HS-5 (cell line): ENCODE results near the gene DTD2.
A peak's percentile ranks its signal among the peaks of the same experiment; 100 is the strongest.
"Not testable (repeated sequence)": the region's sequence is repeated elsewhere in the genome, so short reads cannot be mapped to it uniquely, and the experiment has no call there.

Experiments
- DNase-seq: peaks from one replicate; pipeline ENCODE4 v3.0.0-alpha.2; 2012; ENCODE audit warnings: low read depth

Gene DTD2

DNA sequence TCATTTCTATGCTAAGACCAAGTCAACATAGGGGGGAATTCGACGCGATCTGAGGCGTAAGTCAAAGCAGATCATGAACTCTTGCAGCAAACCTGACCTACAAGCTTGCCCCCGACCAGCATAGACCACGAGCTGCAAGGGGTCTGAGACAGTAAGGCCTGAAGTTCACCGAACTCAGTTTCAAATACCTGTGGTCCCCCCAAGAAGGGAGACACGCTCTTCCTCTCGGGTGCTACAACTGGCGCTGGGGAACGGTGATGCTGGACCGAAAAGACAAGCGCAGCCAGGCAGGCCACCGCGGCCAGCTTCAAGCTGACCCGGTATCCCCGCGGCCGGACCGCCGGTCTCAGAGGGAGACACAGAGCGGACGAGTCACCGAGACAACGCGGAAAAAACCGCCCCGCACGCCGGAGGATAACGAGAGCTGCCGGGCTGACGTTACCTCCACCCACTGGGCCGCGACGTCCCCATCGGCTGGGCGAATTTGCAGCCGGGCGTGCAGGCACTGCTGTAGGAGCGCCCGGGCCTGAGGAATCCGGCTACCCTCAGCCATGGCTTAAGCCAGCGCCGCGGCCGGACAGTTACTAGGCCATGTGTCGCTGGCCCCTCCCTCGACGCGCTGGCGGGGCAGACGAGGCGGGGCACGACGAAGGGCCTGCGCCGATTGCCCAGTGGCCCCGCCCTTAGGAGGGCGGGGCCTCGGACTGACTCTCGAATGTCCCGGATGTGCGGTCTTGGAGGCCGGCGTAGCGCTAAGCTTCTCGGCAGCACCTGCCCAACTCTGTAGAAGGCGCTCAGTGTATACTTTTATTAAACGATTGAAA lies at the start of gene DTD2:
DTD2 (minus strand) TSS at position 666 of the 824 bp plus-strand sequence; CDS start at position 553, 113 bp downstream.
- DNase-seq: peak; percentile 68

DNA sequence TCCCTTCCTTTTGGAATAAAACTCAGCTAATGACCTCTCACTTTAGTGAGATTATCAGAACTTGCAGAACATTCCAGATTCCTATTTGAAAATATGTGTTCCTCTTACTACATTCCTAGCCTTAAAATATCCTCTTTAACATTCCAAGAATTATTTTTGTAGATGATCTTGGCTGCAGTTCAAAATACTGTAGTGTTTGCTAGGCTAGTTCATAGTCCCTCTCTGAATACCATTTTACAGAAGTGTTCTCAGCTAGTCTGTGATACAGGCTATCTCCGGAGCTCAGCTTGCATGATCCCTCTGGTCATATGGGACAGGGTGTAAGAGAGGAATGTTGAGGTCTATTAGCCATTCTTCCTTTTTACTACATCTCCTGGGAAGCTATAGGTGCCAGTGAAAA lies 48.1 kb upstream of the DTD2 start:
- DNase-seq: peak; percentile 14

DNA sequence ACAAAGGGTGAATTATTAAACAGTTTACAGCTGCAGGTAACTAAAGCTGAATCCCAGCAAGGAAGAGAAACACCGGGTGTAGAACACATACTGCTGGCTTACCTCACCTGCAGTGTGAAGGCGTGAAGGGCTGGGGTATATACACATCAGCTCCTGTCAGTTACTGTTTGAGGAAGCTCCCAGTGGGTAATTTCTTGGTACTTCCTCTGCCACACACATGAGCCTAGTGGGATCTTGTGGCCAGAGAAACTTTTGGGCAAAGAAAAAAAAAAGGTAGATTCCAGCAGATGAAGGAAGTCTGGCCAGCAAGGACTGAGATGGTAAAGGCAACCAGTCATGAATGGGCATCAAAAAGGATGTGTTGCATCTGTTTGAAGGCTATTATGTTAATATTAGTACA lies 44.6 kb upstream of the DTD2 start:
- DNase-seq: no peak

DNA sequence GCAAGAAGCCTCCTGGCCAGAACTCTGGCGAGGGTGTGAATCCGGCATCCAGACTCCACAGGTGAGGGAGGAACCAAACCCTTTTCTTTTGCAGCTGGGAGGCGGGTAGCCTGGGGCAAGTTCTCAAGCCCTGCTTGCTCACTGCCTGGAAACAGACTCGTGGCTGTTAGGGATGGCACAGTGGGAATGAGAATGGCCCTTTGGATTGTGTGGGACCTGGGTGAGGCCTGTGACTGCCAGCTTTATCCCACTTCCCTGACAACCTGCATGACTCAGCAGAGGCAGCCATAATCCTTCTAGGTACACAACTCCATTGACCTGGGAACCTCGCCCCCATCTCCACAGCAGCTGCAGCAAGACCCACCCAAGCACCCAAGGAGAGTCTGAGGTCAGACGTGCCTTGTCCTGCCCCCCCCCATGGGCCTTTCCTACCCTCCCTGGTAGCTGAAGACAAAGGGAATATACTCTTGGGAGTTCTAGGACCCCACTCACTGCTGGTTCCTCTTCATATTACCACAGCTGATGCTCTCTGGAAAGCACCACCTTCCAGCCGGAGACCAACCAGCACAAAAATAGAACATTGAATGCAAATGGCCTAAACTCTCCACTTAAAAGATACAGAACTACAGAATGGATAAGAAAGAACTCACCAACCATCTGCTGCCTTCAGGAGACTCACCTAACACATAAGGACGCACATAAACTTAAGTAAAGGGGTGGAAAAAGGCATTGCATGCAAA lies 35.6 kb upstream of the DTD2 start:
- DNase-seq: no peak

DNA sequence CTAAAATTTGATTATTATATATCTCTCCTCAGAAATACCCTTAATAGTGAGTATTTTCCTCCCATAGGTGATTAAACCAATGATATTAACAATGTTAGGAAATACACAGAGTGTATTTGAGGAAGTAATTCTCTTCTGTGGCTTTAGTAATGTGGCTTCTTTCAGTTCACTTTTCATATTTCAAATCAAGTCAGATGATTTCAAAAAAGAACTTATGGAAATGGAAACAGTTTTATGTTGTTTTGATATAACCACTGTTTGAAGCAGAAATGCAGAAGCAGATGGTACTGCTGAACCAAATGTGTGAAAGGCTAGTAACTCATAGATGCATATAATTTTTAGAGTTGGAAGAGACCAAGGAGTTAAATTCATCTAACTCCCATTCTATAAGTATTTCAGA lies 32.4 kb upstream of the DTD2 start:
- DNase-seq: no peak

DNA sequence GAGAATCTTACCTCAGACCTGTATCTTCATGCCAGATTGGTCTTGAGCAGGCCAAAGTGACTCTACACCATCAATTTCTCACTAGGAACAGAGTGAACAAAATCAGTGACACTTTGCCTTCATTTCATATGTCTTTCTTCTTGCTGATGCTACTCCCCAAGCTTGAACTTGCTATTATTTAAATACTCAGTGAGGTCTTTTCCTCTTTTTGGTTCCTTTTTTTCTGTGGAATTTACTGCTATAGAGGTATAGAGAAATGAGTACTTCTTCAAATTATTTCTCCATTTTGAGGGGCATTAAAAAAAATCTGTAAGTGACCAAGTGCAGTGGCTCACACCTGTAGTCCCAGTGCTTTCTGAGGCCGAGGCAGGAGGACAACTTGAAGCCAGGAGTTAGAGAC lies 30.6 kb upstream of the DTD2 start, which contains the start of gene GPR33:
GPR33 (minus strand) TSS at position 154 of the 400 bp plus-strand sequence. CDS start 4,074 bp downstream, outside the sequence.
- DNase-seq: no peak

DNA sequence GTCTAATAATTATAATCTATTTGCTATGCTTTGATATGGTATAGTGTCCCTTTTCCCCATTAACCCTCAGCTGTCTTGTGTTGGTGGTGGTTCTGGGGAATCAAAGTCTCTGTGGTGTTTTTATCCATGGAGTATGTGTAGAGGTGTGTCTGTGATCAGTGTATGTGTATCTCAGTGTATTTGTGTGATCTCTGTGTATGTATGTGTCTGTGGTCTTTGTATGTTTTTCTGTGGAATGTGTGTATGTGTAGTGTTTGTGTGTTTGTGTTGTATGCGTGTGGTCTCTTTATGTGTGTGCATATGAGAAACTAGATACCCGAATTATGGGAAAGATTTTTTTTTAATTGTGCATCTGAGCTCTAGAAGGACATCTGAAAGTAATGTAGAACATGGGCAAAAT lies 29.5 kb upstream of the DTD2 start:
- no peak for DNase-seq

DNA sequence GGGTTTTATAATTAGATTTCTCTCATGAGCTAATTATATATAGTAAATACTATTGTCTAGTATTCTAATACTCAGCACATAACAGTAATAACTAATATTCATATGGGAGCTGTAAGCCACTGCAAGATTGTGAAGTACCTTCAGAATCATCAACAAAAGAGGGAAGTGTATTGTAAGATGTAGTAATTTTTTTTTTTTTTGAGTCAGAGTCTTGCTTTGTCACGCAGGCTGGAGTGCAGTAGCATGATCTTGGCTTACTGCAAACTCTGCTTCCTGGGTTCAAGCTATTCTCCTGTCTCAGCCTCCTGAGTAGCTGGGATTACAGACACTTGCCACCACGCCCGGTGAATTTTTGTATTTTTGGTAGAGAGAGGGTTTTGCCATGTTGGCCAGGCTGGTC lies 27.4 kb upstream of the DTD2 start:
- DNase-seq: no peak

DNA sequence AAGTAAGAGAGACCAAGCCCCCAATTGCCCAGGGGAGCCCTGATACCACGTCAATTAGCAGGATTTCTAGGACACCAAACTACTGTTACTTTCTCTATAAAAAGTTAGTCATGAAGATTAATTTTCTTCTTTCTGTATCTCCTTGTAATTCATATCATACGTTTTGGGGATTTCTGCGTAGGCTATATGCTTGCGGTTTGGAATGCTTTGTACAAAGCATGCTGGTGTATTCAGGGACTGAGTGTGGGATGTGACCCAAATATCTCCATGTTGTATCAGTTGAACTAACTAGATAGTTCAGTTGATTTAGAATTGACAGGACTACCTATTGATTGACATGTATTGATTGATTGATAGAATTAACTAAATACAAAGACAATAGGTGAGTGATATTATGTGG lies 22.9 kb upstream of the DTD2 start:
- no peak for DNase-seq

DNA sequence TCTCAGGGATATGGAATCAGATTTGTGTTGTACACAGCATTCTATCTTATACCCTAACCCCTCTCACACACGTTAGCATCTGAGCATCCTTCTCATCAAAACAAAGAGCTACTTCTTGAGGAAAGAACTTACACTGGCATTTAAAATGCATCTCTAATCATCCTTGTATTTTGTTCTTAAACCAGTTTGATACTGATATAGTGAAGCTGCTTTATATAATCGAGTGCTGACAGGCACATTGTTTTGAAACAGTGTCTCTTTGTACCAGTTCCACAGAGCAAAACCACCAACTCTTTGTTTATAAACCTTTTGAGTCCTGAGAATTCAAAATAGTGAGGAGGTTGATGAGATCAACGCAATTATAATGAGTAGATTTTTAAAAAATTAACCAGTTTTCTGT lies 21.7 kb upstream of the DTD2 start:
- no peak for DNase-seq

DNA sequence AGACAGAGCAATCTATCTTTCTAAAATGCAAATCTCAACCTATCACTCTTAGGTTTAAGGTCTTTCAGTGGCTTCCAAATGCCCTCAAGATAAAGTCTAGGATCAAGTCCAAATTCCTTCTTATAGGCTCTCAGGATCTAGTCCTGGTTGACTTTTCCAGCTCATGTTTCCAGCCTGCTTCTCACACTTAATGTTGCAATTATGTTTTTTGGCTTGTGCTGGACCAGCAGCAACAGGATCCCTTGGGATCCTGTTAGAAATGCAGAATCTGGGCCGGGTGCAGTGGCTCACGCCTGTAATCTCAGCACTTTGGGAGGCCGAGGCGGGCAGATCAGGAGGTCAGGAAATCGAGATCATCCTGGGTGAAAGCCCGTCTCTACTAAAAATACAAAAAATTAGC lies 19.9 kb upstream of the DTD2 start:
- no peak for DNase-seq

DNA sequence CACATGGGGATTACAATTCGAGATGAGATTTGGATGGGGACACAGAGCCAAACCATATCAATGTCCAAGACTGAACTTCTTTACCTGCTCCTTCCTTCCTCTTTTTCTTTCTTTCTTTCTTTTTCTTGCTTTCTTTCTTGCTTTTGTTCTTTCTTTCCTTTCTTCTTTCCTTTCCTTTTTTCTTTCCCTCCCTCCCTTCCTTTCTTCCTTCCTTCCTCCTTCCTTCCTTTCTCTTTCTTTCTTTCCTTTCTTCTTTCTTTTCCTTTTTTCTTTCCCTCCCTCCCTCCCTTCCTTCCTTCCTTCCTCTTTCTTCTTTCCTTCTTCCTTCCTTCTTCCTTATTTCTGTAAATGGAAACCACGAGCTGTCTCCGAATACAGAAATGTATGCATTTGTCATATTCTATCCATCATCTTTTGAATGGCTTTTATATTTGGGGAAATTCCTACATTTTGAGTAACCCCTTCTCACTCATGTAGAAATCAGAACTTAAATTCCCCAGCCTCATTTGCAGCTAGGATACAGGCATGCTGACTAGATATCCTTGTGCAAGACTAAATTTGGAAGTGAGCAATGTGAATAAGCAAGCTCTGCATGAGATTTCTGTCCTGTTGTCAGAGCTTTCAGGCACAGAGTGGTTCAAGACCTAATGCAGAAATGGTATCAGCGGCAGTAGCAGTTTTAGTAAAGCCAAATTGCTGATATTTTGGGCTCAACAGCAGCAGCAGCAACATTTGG lies 19.0 kb upstream of the DTD2 start:
- DNase-seq: no peak

DNA sequence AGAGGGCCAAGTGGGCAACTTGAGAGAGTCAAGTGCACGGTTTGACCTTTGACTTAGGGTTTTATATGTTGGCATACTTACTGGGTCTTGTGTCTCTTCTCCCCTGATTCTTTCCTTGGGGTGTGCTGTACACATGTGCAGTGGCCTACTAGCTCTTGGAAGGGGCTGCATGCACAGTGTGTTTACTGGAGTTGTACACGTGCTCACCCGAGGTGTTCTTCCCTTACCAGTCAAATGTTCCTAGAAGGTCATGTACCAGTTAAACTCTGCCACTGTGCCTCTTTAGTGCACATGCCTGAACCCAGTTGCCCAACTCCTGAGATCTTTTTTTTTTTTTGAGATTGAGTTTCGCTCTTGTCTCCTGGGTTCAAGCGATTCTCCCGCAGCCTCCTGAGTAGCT lies 9.2 kb upstream of the DTD2 start:
- DNase-seq: no peak

DNA sequence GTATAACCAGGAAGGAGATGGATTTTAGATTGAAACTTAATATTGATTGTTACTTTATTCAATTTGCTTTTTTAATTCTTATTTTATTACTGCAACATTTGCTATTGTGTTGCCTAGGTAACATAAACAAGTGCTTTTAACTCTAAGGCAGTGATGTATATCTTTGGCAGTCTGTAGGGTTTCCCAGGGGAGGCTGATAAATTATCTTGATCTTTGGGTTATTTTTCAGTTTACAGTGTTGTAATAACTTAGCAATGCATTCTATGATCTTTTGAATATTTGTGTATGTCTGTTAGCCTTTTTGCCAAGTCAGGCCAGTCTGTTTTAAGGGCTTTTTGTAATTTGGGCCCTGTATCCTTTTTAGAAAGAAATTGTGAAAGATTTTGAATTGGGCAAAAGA lies 7.8 kb upstream of the DTD2 start:
- no peak for DNase-seq

DNA sequence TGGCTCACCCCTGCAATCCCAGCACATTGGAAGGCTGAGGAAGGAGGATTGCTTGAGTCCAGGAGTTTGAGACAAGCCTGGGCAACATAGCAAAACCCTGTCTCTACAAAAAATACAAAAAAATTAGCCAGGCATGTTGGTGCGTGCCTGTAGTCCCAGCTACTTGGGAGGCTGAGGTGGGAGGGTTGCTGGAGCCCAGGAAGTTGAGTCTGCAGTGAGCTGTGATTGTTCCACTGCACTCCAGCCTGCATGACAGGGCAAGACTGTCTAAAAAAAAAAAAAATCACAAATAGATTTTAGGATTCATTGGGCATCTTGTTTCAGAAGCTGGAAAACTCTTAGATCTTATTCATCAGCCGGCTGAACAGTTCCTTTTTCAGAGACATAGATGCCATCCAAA lies 5.1 kb upstream of the DTD2 start:
- DNase-seq: not testable (repeated sequence)

DNA sequence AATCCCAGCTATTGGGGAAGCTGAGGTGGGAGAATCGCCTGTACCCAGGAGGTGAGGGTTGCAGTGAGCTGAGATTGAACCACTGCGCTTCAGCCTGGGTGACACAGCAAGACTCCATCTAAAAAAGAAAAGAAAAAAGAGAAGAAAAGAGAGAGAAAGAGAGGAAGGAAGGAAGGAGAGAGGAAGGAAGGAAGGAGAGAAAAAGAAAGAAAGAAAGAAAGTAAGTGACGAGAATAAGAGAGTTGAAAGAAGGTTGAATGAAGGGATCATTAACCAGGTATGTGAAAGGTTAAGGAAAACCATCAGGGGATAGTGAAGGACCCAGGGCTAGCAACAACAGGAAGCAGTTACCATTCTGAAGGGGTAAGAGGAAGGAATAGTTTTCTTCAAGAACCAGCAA lies 4.2 kb upstream of the DTD2 start:
- no peak for DNase-seq

DNA sequence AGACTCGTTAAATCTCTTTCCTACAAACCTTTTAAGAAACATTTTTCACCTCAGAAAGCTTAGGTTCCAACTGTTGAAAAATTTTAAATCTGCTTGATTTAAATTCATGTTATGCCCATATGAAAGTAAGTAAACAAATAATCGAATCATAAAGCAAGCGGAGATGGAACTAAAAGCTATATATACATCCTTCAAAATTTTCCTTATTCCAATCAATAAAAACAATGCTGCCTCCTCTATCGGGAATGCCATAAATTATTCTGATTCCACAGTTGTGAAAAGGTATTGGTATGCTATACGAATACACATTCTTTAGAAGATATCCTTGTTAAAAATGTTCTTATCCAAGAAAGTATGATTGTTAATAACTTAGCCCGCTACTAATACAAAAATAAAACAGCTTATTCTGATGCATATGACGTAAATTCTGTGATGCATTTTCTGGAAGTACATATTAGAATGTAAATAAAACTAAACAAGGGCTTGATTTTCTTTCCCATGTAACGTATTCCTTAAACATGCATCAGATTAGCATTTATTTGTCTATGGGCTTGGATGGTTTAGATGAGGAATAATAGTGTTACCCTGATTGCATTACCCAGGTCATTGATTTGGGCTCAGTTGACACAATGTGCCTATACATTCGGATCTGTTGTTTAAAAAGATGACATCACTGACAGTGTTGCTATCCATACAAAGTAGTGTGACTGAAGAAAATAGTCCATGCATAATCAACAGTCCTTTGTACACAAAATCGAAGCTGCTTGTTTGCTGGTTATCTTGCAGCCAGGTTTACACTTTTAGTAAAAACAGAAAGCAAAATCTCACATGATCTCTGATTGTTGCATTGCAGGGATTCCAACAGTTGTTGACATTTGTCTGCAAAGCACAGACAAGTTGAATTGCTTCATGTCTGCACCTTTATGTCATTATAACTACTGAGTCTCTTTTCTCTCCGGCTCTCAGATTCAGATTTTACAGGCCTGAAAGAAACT lies 656 bp upstream of the DTD2 start:
- DNase-seq: no peak

DNA sequence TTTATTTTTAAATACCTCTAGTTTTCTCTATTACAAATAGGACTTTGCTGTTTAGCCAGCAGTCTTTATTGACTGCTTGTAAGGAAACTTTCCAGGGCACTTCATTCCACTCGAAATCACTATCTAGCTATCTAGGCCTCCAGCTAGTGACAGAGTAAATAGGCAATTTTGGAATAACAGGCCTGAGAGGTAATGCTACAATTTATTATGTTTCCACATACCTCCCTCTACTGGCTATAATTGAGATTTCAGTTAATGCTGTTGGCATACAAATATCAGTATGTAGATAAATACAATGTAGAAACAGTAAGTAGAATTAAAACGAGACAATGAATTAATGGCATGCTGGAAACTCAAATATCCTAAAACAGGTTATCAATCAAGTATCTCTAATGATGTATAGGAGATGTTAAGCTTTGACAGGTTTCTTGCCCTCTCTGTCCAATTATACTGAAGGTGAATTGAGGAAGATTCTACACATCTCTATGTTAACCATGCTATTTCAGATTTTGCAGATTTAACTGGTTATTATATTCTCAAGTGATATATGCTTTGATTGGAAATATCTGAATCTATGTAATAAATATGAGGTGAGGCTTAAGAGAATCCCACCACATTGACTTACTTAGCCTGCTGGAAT lies 7.2 kb downstream of the DTD2 start:
- no peak for DNase-seq

DNA sequence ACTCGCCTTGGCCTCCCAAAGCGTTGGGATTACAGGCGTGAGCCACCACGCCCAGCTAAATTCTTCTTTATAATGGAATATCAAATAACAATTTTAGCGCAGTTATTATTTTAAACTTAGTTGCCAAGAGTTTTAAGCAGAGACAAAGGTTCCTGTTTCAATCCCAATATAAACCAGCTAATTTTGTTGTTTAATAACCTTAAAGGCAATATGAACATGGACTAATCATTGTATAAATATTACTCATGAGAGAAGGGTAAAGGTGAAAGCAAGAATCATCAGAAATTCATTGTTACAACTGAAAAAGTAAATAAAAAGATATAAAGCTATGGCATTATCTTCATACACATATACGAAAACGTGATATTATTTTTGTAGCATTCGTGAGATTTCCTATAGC lies 8.2 kb downstream of the DTD2 start:
- DNase-seq: no peak

DNA sequence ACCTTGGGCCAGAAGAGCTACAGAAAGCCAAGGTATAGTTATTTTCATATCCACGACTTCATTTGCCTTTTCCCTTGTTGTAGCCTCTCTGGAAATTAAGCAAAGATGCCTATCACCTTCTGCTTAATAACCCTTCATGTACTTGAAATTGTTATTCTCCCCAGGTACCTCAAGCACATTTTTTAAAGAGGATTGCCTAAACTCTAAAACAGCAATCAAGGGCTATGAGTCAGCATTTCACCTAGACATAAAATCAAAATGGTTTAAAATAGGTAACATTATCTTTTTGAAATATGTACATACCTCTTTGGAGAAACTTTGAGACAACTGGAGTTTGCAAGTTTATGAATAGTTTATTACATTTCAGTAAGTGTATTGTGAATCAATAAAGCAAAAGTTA lies 11.6 kb downstream of the DTD2 start:
- no peak for DNase-seq

DNA sequence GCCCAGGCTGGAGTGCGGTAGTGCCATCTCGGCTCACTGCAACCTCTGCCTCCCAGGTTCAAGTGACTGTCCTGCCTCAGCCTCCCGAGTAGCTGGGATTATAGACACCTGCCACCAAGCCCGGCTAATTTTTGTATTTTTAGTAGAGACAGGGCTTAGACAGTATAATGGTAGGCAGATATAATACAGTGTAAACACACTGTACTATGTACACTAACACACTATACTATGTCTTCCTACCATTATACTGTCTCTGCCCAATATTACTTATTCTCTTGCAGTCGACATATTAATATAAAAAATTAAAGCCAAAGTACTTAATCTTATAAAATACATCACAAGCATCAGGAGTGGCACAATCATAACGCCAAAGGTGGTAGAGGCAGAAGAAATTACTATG lies 15.0 kb downstream of the DTD2 start:
- no peak for DNase-seq
